SK-N-SH (cell line): ENCODE measurements around the gene RBP3. TPM values are rescaled to one million over a fixed set of nuclear protein-coding genes. Genes with fewer than 3 reads are reported as not detected.

ENCODE experiments used
- CTCF ChIA-PET: fragments of 300-600, 350-600 bp; formaldehyde crosslinking; extraction: SDS; loops from one replicate; lab custom pipeline; 2021; lab: Yijun Ruan, JAX
- POLR2A ChIA-PET: fragments of 350-600 bp; sonication (Branson Sonifier 250); formaldehyde crosslinking; extraction: SDS; loops from one replicate; lab custom pipeline; 2020; ENCODE audit warnings: antibody characterized with exemption, inconsistent platforms; lab: Yijun Ruan, JAX
- DNase-seq: peaks from one replicate; pipeline ENCODE4 v3.0.0; 2012
- H2AFZ ChIP-seq: fragments of 200-600 bp; sonication (generic); 2 replicates; pipeline ENCODE4 v1.8.1; 2016; ENCODE audit warnings: antibody characterized with exemption, mild to moderate bottlenecking, low read depth
- H3F3A ChIP-seq: fragments of 200-600 bp; sonication (generic); replicated peaks from 2 replicates; pipeline ENCODE3; 2016; ENCODE audit warnings: antibody characterized with exemption, mild to moderate bottlenecking; ENCODE audit not compliant: insufficient read depth
- H3K27ac ChIP-seq, 2 experiments: fragments of 200-500 bp in 1 of 2; fragments of 200-600 bp in 1 of 2; sonication (Bioruptor generic) in 1 of 2; sonication (generic), shearing (Covaris generic) in 1 of 2; 2 replicates each; pipeline versions ENCODE4 v1.5.1 to v1.6.1; 2014 to 2016; ENCODE audit warnings: low read depth in 2 of 2, inconsistent platforms in 1 of 2, low read length in 1 of 2, mild to moderate bottlenecking in 1 of 2, mixed read lengths in 1 of 2
- H3K27me3 ChIP-seq: fragments of 200-600 bp; sonication (generic), shearing (Covaris generic); 2 replicates; pipeline ENCODE4 v1.6.1; 2016; ENCODE audit warnings: mixed run types; ENCODE audit not compliant: insufficient read depth
- H3K36me3 ChIP-seq, 2 experiments: fragments of 200-500 bp in 1 of 2; fragments of 200-600 bp in 1 of 2; sonication (Bioruptor generic) in 1 of 2; sonication (generic) in 1 of 2; replicated peaks in 1 of 2; 2 replicates each; pipeline versions ENCODE3 to v1.5.1; 2014 to 2016; ENCODE audit warnings: low read length in 1 of 2, mild to moderate bottlenecking in 1 of 2; ENCODE audit not compliant: insufficient read depth in 2 of 2, control insufficient read depth in 1 of 2
- H3K4me1 ChIP-seq, 2 experiments: fragments of 200-500 bp in 1 of 2; fragments of 200-600 bp in 1 of 2; sonication (Bioruptor generic) in 1 of 2; sonication (generic), shearing (Covaris generic) in 1 of 2; 2 replicates each; pipeline versions ENCODE4 v1.5.1 to v1.6.1; 2014 to 2016; ENCODE audit warnings: low read depth in 1 of 2, low read length in 1 of 2, mixed run types in 1 of 2; ENCODE audit not compliant: insufficient read depth in 2 of 2, control insufficient read depth in 1 of 2
- H3K4me2 ChIP-seq: fragments of 200-600 bp; sonication (generic), shearing (Covaris generic); 2 replicates; pipeline ENCODE4 v1.6.1; 2017; ENCODE audit warnings: mixed run types
- H3K4me3 ChIP-seq, 2 experiments: fragments of 200-500 bp in 1 of 2; fragments of 200-600 bp in 1 of 2; sonication (Bioruptor generic) in 1 of 2; sonication (generic), shearing (Covaris generic) in 1 of 2; 2 replicates each; pipeline versions ENCODE4 v1.5.1 to v1.8.1; 2014 to 2016; ENCODE audit warnings: low read depth in 2 of 2, inconsistent platforms in 1 of 2, low read length in 1 of 2, mild to moderate bottlenecking in 1 of 2, mixed read lengths in 1 of 2, moderate library complexity in 1 of 2
- H3K79me2 ChIP-seq: fragments of 200-600 bp; sonication (generic); 2 replicates; pipeline ENCODE4 v1.8.1; 2017; ENCODE audit warnings: mild to moderate bottlenecking; ENCODE audit not compliant: insufficient read depth
- H3K9ac ChIP-seq: fragments of 200-600 bp; sonication (generic); 2 replicates; pipeline ENCODE4 v1.6.1; 2017; ENCODE audit warnings: mixed run types
- H3K9me2 ChIP-seq: fragments of 200-600 bp; sonication (generic); 2 replicates; pipeline ENCODE4 v1.6.1; 2017; ENCODE audit warnings: mixed run types
- H3K9me3 ChIP-seq: fragments of 200-600 bp; sonication (generic); 2 replicates; pipeline ENCODE4 v1.6.1; 2017; ENCODE audit warnings: mixed run types, mild to moderate bottlenecking, moderate library complexity
- H4K20me1 ChIP-seq: fragments of 200-600 bp; sonication (generic); 2 replicates; pipeline ENCODE4 v1.6.1; 2017; ENCODE audit warnings: mild to moderate bottlenecking, mixed run types; ENCODE audit not compliant: insufficient read depth
- FOSL2 ChIP-seq: IDR thresholded peaks from 2 replicates; pipeline ENCODE4 v1.4.0; 2012; ENCODE audit warnings: low read depth, mild to moderate bottlenecking, moderate library complexity, borderline replicate concordance
- MAX ChIP-seq: IDR thresholded peaks from 2 replicates; pipeline ENCODE4 v1.4.0; 2012; ENCODE audit warnings: low read depth
- NFIC ChIP-seq: IDR thresholded peaks from 2 replicates; pipeline ENCODE4 v1.4.0; 2012; ENCODE audit warnings: borderline replicate concordance
- SIN3A ChIP-seq: IDR thresholded peaks from 2 replicates; pipeline ENCODE4 v1.6.1; 2012; ENCODE audit warnings: low read depth, mild to moderate bottlenecking, low read length, moderate library complexity, borderline replicate concordance
- SMC3 ChIP-seq: IDR thresholded peaks from 2 replicates; pipeline ENCODE4 v1.6.1; 2012; ENCODE audit warnings: low read depth, low read length, improper control_type of control experiment
- TAF1 ChIP-seq: IDR thresholded peaks from 2 replicates; pipeline ENCODE4 v1.6.1; 2012; ENCODE audit warnings: low read depth, mild to moderate bottlenecking, low read length, moderate library complexity, borderline replicate concordance
- TEAD4 ChIP-seq: IDR thresholded peaks from 2 replicates; pipeline ENCODE4 v1.4.0; 2012; ENCODE audit warnings: mild to moderate bottlenecking, borderline replicate concordance; ENCODE audit not compliant: insufficient read depth
- USF2 ChIP-seq: fragments of 150-350 bp; IDR thresholded peaks from 2 replicates; pipeline ENCODE4 v1.6.1; 2017; ENCODE audit warnings: antibody characterized with exemption, low read length, low read depth, borderline replicate concordance
- WGBS: methylation state at CpG from one replicate; pipeline ENCODE4 v1.1.6; 2017; ENCODE audit warnings: low lambda C conversion rate; 5-methylcytosine and 5-hydroxymethylcytosine counted together
- polyA plus RNA-seq, 3 experiments: library from polyadenylated mRNA; depleted of rRNA; stranded (reverse); fragments of >200 nt; gene quantifications; 2 replicates each; pipeline ENCODE4 v1.2.3, GENCODE V29; 2012
- TF ChIP-seq, protein P1 (sequence below): IDR thresholded peaks from 2 replicates; pipeline ENCODE4 v1.4.0; 2012; ENCODE audit warnings: low read depth, borderline replicate concordance
- TF ChIP-seq, protein P2 (sequence below): fragments of 200-600 bp; sonication (generic); IDR thresholded peaks from 2 replicates; pipeline ENCODE4 v1.6.1; 2017; ENCODE audit warnings: antibody characterized with exemption, mild to moderate bottlenecking, moderate library complexity
- TF ChIP-seq, protein P3 (sequence below): IDR thresholded peaks from 2 replicates; pipeline ENCODE4 v1.6.1; 2012; ENCODE audit warnings: mild to moderate bottlenecking, low read depth, low read length, moderate library complexity

The RBP3 gene
- polyA plus RNA-seq, 1 of the 3 experiments (the other 2 are of a cell fraction), result not detected

DNA sequence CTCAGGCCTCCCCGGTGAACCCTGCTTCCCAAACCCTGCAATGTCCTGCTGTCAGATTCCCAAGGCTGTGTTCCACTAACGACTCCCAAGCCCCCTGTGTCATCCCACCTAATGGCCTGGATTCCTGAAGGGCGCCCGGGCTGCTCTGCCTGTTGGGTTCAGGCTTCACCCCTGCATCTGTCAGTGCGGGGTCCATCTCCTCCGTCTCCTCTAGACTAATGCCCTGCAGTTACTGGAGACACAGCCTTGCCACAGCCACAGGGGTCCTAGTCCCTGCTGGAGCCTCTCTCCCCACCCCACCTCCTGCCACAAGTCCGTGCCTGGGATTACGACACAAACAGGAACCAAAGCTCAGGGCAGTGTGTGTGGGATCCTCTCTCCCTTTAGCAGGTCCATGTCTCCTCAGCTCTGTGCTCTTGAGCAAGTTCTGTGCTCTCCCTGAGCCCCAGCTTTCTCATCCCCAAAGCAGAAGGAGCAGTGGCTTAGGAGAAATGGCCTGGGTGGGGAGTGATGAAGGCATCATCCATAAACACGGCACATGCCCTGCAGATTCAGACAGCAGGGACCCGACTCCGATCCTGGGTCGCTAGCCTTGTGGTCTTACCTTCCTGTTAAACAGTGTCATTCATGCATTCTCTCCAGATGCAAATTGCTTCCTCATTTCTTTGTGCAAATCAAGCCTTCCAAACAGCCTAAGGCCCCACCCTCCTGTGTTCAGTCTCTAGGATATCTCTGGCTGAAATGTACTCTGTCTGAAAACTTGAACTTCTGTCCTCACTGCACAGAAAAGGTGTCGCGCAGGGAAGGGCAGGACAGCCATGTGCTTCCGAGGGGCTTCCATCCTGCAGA is 8.2 kb upstream of the RBP3 start:
- Histone ChIP-seq H3F3A (no peaks in the 10 kb centered on the region), H3K9me2 (0 out of 2 replicates have a peak, but pooled peaks cover 4% of the 10 kb centered on the region), H3K36me3 (no peaks in the 10 kb centered on the region), H3K27ac (no peak overlapping the region; a peak in 1 of 4 replicates), H3K4me1 (peaks cover 0 to 10% of the 10 kb centered on the region in 2 experiments; a peak in 1 of 4 replicates), H4K20me1 (no peaks in the 10 kb centered on the region), H3K27me3 (peaks cover 35% of the 10 kb centered on the region), H3K4me3 (peak overlapping the region in 1 of 2 experiments; percentile 46; a peak in 1 of 4 replicates), H3K9me3 (no peaks in the 10 kb centered on the region), H3K9ac (no peak overlapping the region), H3K79me2 (no peaks in the 10 kb centered on the region), H3K4me2 (no peak overlapping the region), H2AFZ (no peak overlapping the region)
- TF ChIP-seq SIN3A (no peak), SMC3 (no peak), TEAD4 (no peak), MAX (no peak), FOSL2 (no peak), NFIC (no peak), USF2 (no peak), TAF1 (no peak)
- TF ChIP-seq, protein P1, sequence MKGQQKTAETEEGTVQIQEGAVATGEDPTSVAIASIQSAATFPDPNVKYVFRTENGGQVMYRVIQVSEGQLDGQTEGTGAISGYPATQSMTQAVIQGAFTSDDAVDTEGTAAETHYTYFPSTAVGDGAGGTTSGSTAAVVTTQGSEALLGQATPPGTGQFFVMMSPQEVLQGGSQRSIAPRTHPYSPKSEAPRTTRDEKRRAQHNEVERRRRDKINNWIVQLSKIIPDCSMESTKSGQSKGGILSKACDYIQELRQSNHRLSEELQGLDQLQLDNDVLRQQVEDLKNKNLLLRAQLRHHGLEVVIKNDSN, result no peak
- TF ChIP-seq, protein P2, sequence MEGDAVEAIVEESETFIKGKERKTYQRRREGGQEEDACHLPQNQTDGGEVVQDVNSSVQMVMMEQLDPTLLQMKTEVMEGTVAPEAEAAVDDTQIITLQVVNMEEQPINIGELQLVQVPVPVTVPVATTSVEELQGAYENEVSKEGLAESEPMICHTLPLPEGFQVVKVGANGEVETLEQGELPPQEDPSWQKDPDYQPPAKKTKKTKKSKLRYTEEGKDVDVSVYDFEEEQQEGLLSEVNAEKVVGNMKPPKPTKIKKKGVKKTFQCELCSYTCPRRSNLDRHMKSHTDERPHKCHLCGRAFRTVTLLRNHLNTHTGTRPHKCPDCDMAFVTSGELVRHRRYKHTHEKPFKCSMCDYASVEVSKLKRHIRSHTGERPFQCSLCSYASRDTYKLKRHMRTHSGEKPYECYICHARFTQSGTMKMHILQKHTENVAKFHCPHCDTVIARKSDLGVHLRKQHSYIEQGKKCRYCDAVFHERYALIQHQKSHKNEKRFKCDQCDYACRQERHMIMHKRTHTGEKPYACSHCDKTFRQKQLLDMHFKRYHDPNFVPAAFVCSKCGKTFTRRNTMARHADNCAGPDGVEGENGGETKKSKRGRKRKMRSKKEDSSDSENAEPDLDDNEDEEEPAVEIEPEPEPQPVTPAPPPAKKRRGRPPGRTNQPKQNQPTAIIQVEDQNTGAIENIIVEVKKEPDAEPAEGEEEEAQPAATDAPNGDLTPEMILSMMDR, result no peak
- TF ChIP-seq, protein P3, sequence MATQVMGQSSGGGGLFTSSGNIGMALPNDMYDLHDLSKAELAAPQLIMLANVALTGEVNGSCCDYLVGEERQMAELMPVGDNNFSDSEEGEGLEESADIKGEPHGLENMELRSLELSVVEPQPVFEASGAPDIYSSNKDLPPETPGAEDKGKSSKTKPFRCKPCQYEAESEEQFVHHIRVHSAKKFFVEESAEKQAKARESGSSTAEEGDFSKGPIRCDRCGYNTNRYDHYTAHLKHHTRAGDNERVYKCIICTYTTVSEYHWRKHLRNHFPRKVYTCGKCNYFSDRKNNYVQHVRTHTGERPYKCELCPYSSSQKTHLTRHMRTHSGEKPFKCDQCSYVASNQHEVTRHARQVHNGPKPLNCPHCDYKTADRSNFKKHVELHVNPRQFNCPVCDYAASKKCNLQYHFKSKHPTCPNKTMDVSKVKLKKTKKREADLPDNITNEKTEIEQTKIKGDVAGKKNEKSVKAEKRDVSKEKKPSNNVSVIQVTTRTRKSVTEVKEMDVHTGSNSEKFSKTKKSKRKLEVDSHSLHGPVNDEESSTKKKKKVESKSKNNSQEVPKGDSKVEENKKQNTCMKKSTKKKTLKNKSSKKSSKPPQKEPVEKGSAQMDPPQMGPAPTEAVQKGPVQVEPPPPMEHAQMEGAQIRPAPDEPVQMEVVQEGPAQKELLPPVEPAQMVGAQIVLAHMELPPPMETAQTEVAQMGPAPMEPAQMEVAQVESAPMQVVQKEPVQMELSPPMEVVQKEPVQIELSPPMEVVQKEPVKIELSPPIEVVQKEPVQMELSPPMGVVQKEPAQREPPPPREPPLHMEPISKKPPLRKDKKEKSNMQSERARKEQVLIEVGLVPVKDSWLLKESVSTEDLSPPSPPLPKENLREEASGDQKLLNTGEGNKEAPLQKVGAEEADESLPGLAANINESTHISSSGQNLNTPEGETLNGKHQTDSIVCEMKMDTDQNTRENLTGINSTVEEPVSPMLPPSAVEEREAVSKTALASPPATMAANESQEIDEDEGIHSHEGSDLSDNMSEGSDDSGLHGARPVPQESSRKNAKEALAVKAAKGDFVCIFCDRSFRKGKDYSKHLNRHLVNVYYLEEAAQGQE, result no peak
- POLR2A ChIA-PET, result no interaction called here
- no peak for DNase-seq
- 52% methylated on average over 15 of the region's 15 CpGs for WGBS
- CTCF ChIA-PET, result interaction anchor here (0.6 to 3.0 kb wide), 21 partner anchors 11 to 347 kb away, joined by 3 to 31 read pairs (median 7); no protein-coding TSS in a partner anchor
